Fibroblast of the aortic adventitia (primary cell): ENCODE results near the gene DENND2A. TPM values are rescaled to one million over a fixed set of nuclear protein-coding genes. Genes with fewer than 3 reads are reported as not detected.
"Not testable (repeated sequence)": the region's sequence is repeated elsewhere in the genome, so short reads cannot be mapped to it uniquely, and the experiment has no call there.

Source experiments
- DNase-seq: peaks from one replicate; pipeline ENCODE4 v3.0.0-alpha.2; 2010; ENCODE audit warnings: low read depth
- H3K4me3 ChIP-seq: 2 replicates; pipeline ENCODE4 v1.5.1; 2011; ENCODE audit warnings: low read depth, mild to moderate bottlenecking, control low read depth, low read length, moderate library complexity
- CTCF ChIP-seq: IDR thresholded peaks from 2 replicates; pipeline ENCODE4 v1.5.1; 2011; ENCODE audit warnings: mild to moderate bottlenecking, low read length, control low read depth, inconsistent platforms; ENCODE audit not compliant: insufficient read depth
- total RNA-seq: library from RNA; depleted of rRNA; stranded (reverse); fragments of >200 nt; gene quantifications from 2 replicates; pipeline ENCODE4 v1.2.3, GENCODE V29; 2012; ENCODE audit warnings: low replicate concordance

DENND2A gene
- total RNA-seq, 1 donor: 17.7 TPM

DNA sequence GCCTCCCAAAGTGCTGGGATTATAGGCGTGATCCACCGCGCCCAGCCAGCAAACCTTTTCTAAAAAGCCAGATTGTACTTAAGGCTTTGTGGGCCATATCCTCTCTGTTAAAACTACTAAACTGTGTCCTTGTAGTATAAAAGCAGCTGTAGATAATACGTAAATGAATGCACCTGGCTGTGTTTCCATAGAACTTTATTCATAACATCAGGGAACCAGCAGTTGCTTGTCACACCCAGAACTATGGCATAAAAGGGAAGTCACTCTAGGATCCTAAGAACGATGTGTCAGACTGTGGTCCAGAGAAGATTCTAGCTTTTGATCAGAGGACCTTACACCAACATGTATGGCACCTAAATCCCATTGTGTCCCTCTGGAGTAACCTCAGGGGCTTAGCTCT is 63.0 kb downstream of the DENND2A start:
- no peak overlapping the region for H3K4me3 ChIP-seq
- no peak for DNase-seq
- no peak for TF ChIP-seq CTCF

DNA sequence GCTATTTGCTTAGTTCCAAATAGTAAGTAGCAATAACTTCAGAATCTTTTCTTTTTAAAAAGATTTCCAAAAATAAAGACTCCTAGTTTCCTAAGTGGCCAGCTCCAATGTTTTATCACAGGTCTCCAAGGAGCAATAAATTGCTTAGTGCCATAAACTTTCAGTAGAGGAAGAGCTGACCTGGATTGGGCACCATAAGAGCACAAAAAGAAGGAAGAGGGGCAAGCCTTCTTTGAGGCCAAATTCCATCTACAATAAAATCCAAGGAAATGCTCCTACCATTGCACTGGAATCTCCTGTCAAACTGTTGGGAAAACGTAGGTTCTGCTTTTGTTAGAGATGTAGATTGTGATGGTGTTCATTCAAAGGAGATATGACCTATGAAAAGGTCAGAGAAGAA is 64.0 kb downstream of the DENND2A start:
- no peak for TF ChIP-seq CTCF
- no peak for DNase-seq
- H3K4me3 ChIP-seq: no peak overlapping the region

DNA sequence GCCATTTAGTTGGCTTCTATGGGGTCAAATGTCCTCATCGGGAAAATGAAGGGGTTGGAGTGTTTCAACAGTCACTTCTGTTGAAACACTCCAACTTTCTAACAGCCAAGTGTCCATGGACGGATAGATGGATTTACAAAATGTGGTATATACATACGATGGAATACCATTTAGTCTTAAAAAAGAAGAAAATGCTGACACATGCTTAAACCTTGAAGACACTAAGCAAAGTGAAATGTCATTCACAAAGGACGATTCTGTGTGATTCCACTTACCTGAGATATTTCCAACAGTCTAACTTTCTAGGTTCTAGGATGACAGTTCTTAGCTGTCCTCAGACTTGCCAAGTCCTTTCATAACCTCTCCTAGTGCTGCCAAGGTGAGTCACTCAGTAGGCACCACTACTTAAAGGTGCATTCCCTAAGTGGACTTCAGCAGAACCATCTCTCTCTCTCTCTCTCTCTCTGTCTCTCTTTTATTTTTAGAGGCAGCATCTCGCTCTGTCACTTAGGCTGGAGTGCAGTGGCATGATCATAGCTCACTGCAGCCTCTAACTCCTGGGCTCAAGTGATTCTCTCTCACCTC is 69.0 kb downstream of the DENND2A start:
- peak; percentile 53 for DNase-seq
- no peak for TF ChIP-seq CTCF
- H3K4me3 ChIP-seq: no peak overlapping the region

GRCh38 chr7:140570120-140570519 is 70.5 kb downstream of the DENND2A start:
- TF ChIP-seq CTCF: no peak

GRCh38 chr7:140568021-140568813 is 72.4 kb downstream of the DENND2A start:
- no peak overlapping the region for H3K4me3 ChIP-seq
- DNase-seq: no peak
- TF ChIP-seq CTCF: no peak

More at GRCh38 chr7:140570120-140570519, 70.5 kb downstream of the DENND2A start:
- no peak overlapping the region for H3K4me3 ChIP-seq
- no peak for DNase-seq

- DNase-seq: peak; percentile 58
- not testable (repeated sequence) for H3K4me3 ChIP-seq
Observed at GRCh38 chr7:140566186-140566585, 74.4 kb downstream of the DENND2A start.

- not testable (repeated sequence) for DNase-seq, H3K4me3 ChIP-seq
Observed at GRCh38 chr7:140565761-140566160, 74.9 kb downstream of the DENND2A start.

DNA sequence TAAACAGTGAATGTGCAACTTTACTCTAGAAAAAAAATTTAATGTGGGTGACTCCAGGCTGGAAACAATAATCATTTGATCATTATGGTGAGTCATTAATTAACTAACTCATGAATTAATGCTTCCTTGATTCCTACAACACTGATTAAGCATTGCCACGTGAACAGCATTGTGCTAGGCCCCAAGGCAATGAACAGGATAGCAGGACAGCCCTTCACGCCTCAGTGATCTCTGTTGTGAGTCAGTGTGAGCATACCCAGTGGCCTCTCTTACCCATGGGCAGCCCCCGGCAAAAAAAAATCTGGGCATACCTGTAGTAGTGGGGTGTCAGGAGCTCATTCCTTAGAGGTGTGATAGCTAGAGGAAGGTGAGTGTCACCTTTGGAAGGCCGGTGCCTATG is 76.0 kb downstream of the DENND2A start:
- TF ChIP-seq CTCF: no peak
- DNase-seq: no peak
- no peak overlapping the region for H3K4me3 ChIP-seq
